Activated gamma-delta T cell treated with Interleukin-2 at 50 U/mL for 16 hours (primary cell): ENCODE data around the gene FXN.
"Not testable (repeated sequence)": the region's sequence is repeated elsewhere in the genome, so short reads cannot be mapped to it uniquely, and the experiment has no call there.

Source experiments
- DNase-seq: peaks from one replicate; pipeline ENCODE4 v3.0.0-alpha.2; 2020

FXN gene

GRCh38 chr9:69071059-69071458 lies 35.5 kb downstream of the FXN start:
- no peak for DNase-seq

GRCh38 chr9:69073103-69073502 lies 37.6 kb downstream of the FXN start:
- no peak for DNase-seq

GRCh38 chr9:69074801-69075200 lies 39.2 kb downstream of the FXN start:
- no peak for DNase-seq

GRCh38 chr9:69076550-69076949 lies 41.0 kb downstream of the FXN start:
- no peak for DNase-seq

GRCh38 chr9:69078069-69078468 lies 42.5 kb downstream of the FXN start:
- DNase-seq, result no peak

GRCh38 chr9:69078581-69078980 lies 43.0 kb downstream of the FXN start:
- no peak for DNase-seq

- DNase-seq, result no peak
Measured at GRCh38 chr9:69079186-69079585, 43.6 kb downstream of the FXN start.

GRCh38 chr9:69081261-69081660 lies 45.7 kb downstream of the FXN start:
- DNase-seq, result no peak

- no peak for DNase-seq
Measured at GRCh38 chr9:69083321-69083720, 47.8 kb downstream of the FXN start.

- no peak for DNase-seq
Measured at GRCh38 chr9:69085569-69086283, 50.2 kb downstream of the FXN start.

GRCh38 chr9:69086312-69086711 lies 50.8 kb downstream of the FXN start:
- DNase-seq, result no peak

- DNase-seq, result no peak
Measured at GRCh38 chr9:69086769-69087168, 51.2 kb downstream of the FXN start.

GRCh38 chr9:69089082-69089481 lies 53.5 kb downstream of the FXN start:
- DNase-seq, result no peak

GRCh38 chr9:69089491-69089890 lies 53.9 kb downstream of the FXN start:
- no peak for DNase-seq

- DNase-seq, result no peak
Measured at GRCh38 chr9:69090140-69090750, 54.7 kb downstream of the FXN start.

GRCh38 chr9:69090946-69091345 lies 55.4 kb downstream of the FXN start:
- DNase-seq, result no peak

GRCh38 chr9:69093471-69094103 lies 58.0 kb downstream of the FXN start:
- no peak for DNase-seq

GRCh38 chr9:69094361-69095135 lies 59.0 kb downstream of the FXN start:
- not testable (repeated sequence) for DNase-seq

- DNase-seq, result no peak
Measured at GRCh38 chr9:69097064-69097463, 61.5 kb downstream of the FXN start.

- no peak for DNase-seq
Measured at GRCh38 chr9:69097923-69098593, 62.5 kb downstream of the FXN start.

GRCh38 chr9:69103348-69103996 lies 67.9 kb downstream of the FXN start:
- DNase-seq, result not testable (repeated sequence)

- DNase-seq, result no peak
Measured at GRCh38 chr9:69104830-69105527, 69.4 kb downstream of the FXN start.
